NCI-H1436 (cell line): ENCODE results near the gene CSAD.
"Not testable (repeated sequence)": the region's sequence is repeated elsewhere in the genome, so short reads cannot be mapped to it uniquely, and the experiment has no call there.

Experiments
- DNase-seq: peaks from one replicate; lab custom pipeline; 2025; lab: John Stamatoyannopoulos, UW

Gene CSAD

GRCh38 chr12:53179687-53180219, 972 bp downstream of the CSAD start:
- DNase-seq, result no peak

GRCh38 chr12:53178803-53179202, 1.9 kb downstream of the CSAD start:
- not testable (repeated sequence) for DNase-seq

GRCh38 chr12:53177447-53177846, 3.3 kb downstream of the CSAD start:
- not testable (repeated sequence) for DNase-seq

- no peak for DNase-seq
These were observed 4.0 kb downstream of the CSAD start for GRCh38 chr12:53176750-53177149.

- no peak for DNase-seq
These were observed 5.7 kb downstream of the CSAD start for GRCh38 chr12:53174881-53175491.

GRCh38 chr12:53173085-53173715, 7.5 kb downstream of the CSAD start:
- no peak for DNase-seq

- DNase-seq, result no peak
These were observed 8.4 kb downstream of the CSAD start for GRCh38 chr12:53172352-53172751.

GRCh38 chr12:53171725-53172329, 8.9 kb downstream of the CSAD start:
- DNase-seq, result no peak

GRCh38 chr12:53170876-53171724, 9.6 kb downstream of the CSAD start:
- no peak for DNase-seq

- DNase-seq, result no peak
These were observed 10.5 kb downstream of the CSAD start for GRCh38 chr12:53170215-53170614.

GRCh38 chr12:53169644-53170043, 11.1 kb downstream of the CSAD start:
- DNase-seq, result no peak

- no peak for DNase-seq
These were observed 13.9 kb downstream of the CSAD start for GRCh38 chr12:53166837-53167236.

- not testable (repeated sequence) for DNase-seq
These were observed 17.7 kb downstream of the CSAD start for GRCh38 chr12:53163008-53163407.

- DNase-seq, result no peak
These were observed 19.4 kb downstream of the CSAD start for GRCh38 chr12:53161119-53161911.

- no peak for DNase-seq
These were observed 20.1 kb downstream of the CSAD start for GRCh38 chr12:53160673-53161072.

- DNase-seq, result no peak
These were observed 20.7 kb downstream of the CSAD start for GRCh38 chr12:53160000-53160399.

GRCh38 chr12:53159195-53159839, 21.4 kb downstream of the CSAD start:
- peak; percentile 38 for DNase-seq

GRCh38 chr12:53152390-53152789, 28.3 kb downstream of the CSAD start:
- DNase-seq, result no peak

- no peak for DNase-seq
These were observed 29.7 kb downstream of the CSAD start for GRCh38 chr12:53151039-53151438.

GRCh38 chr12:53147653-53148052, 33.1 kb downstream of the CSAD start:
- DNase-seq, result no peak

- DNase-seq, result no peak
These were observed 33.5 kb downstream of the CSAD start for GRCh38 chr12:53147181-53147580.
